Kasumi-1 (cell line): Measurements from ENCODE around the gene SREBF2.
"Not testable (repeated sequence)": the region's sequence is repeated elsewhere in the genome, so short reads cannot be mapped to it uniquely, and the experiment has no call there.

Experiments
- DNase-seq, 2 experiments: peaks; one replicate each; lab custom pipeline; 2025; lab: John Stamatoyannopoulos, UW

Gene SREBF2

GRCh38 chr22:41842996-41843970 lies 10.4 kb downstream of the SREBF2 start:
- DNase-seq = no peak

GRCh38 chr22:41844036-41844435 lies 11.1 kb downstream of the SREBF2 start:
- peak in 1 of 2 experiments; percentile 17 for DNase-seq

GRCh38 chr22:41844513-41844912 lies 11.6 kb downstream of the SREBF2 start:
- DNase-seq = no peak

GRCh38 chr22:41845380-41846267 lies 12.7 kb downstream of the SREBF2 start:
- DNase-seq = no peak

GRCh38 chr22:41846268-41846987 lies 13.5 kb downstream of the SREBF2 start:
- no peak for DNase-seq

- no peak for DNase-seq
These were observed 14.4 kb downstream of the SREBF2 start for GRCh38 chr22:41847300-41847699.

- DNase-seq = peak; percentile 83 to 86
These were observed 15.6 kb downstream of the SREBF2 start for GRCh38 chr22:41848468-41848867.

GRCh38 chr22:41856469-41856868 lies 23.6 kb downstream of the SREBF2 start:
- DNase-seq = no peak

GRCh38 chr22:41857155-41857859 lies 24.4 kb downstream of the SREBF2 start:
- DNase-seq = peak; percentile 86 to 92

GRCh38 chr22:41857860-41858199 lies 24.9 kb downstream of the SREBF2 start:
- DNase-seq = no peak

- DNase-seq = peak; percentile 64 to 66
These were observed 29.2 kb downstream of the SREBF2 start for GRCh38 chr22:41862160-41862529.

GRCh38 chr22:41862530-41863266 lies 29.8 kb downstream of the SREBF2 start:
- DNase-seq = no peak

- DNase-seq = no peak
These were observed 30.6 kb downstream of the SREBF2 start for GRCh38 chr22:41863472-41863871.

GRCh38 chr22:41868556-41868955 lies 35.7 kb downstream of the SREBF2 start:
- no peak for DNase-seq

- DNase-seq = not testable (repeated sequence)
These were observed 37.2 kb downstream of the SREBF2 start for GRCh38 chr22:41870081-41870480.

- no peak for DNase-seq
These were observed 37.9 kb downstream of the SREBF2 start for GRCh38 chr22:41870786-41871185.

GRCh38 chr22:41873391-41873790 lies 40.5 kb downstream of the SREBF2 start:
- DNase-seq = no peak

- no peak for DNase-seq
These were observed 41.2 kb downstream of the SREBF2 start for GRCh38 chr22:41874090-41874489.

GRCh38 chr22:41875531-41876270 lies 42.8 kb downstream of the SREBF2 start:
- DNase-seq = no peak

- no peak for DNase-seq
These were observed 43.4 kb downstream of the SREBF2 start for GRCh38 chr22:41876275-41876674.
